ENCODE measurements around the gene BAZ2B. TPM values are rescaled to one million over a fixed set of nuclear protein-coding genes. Genes with fewer than 3 reads are reported as not detected.

The BAZ2B gene
- polyA plus RNA-seq, 1 of the 3 experiments (the other 2 are of a cell fraction): 10.2 TPM

GRCh38 chr2:159449504-159450124 is 166.7 kb downstream of the BAZ2B start:
- DNase-seq: no peak
- no peak overlapping the region for H3K4me3 ChIP-seq (ENCODE audit: low read depth in 2 of 2, low read length in 1 of 2)
- peaks cover 10% of the 10 kb centered on the region for H3F3A ChIP-seq (replicated peaks; ENCODE audit: insufficient read depth)
- H3K4me2 ChIP-seq: no peak overlapping the region
- peaks cover 2 to 8% of the 10 kb centered on the region in 2 experiments; a peak in 3 of 4 replicates for H3K4me1 ChIP-seq (ENCODE audit: control insufficient read depth in 1 of 2, insufficient read depth in 2 of 2, low read depth in 1 of 2, low read length in 1 of 2)
- no peaks in the 10 kb centered on the region for H3K9me2 ChIP-seq
- peaks cover 22 to 31% of the 10 kb centered on the region in 2 experiments for H3K36me3 ChIP-seq (replicated peaks in 1 of 2; ENCODE audit: control insufficient read depth in 1 of 2, insufficient read depth in 2 of 2, low read length in 1 of 2)
- H4K20me1 ChIP-seq (ENCODE audit: insufficient read depth): no peaks in the 10 kb centered on the region
- H3K79me2 ChIP-seq (ENCODE audit: insufficient read depth): no peaks in the 10 kb centered on the region; the same call in 1 of the 2 replicates
- ChIA-PET POLR2A (no interaction called here), CTCF (interaction anchor here (0.8 to 1.6 kb wide), 3 partner anchors 228 to 1773 kb away, joined by 3 to 5 read pairs (median 3); partner anchors contain the start of gene MARCHF7)
- H3K27me3 ChIP-seq (ENCODE audit: insufficient read depth): no peaks in the 10 kb centered on the region
- H2AFZ ChIP-seq (ENCODE audit: low read depth): no peak overlapping the region
- no peaks in the 10 kb centered on the region for H3K9me3 ChIP-seq
- H3K9ac ChIP-seq: no peak overlapping the region
- no peak overlapping the region for H3K27ac ChIP-seq (ENCODE audit: low read depth in 2 of 2, low read length in 1 of 2)
- 0% methylated on average over 1 of the region's 1 CpG for WGBS (ENCODE audit: low lambda C conversion rate)
- TF ChIP-seq ZBTB33 (IDR thresholded peaks at IDR 0.05; ENCODE audit: borderline replicate concordance, low read depth) (no peak), SMC3 (IDR thresholded peaks at IDR 0.05; ENCODE audit: low read depth, low read length) (no peak), GABPA (IDR thresholded peaks at IDR 0.05; ENCODE audit: low read depth) (no peak), NRF1 (IDR thresholded peaks at IDR 0.05; ENCODE audit: low read depth, low read length) (no peak), TCF12 (IDR thresholded peaks at IDR 0.05) (no peak), TEAD4 (IDR thresholded peaks at IDR 0.05; ENCODE audit: borderline replicate concordance, insufficient read depth) (no peak), GATA2 (CRISPR knock-in tag; IDR thresholded peaks at IDR 0.05) (no peak), MEF2A (IDR thresholded peaks at IDR 0.05; ENCODE audit: borderline replicate concordance, low read depth) (no peak), RXRA (IDR thresholded peaks at IDR 0.05; ENCODE audit: borderline replicate concordance, low read depth) (no peak), RAD21 (IDR thresholded peaks at IDR 0.05; ENCODE audit: low read length) (no peak), SIN3A (IDR thresholded peaks at IDR 0.05; ENCODE audit: borderline replicate concordance, low read depth, low read length) (no peak), FOXJ3 (CRISPR knock-in tag; IDR thresholded peaks at IDR 0.05) (no peak), NFIC (IDR thresholded peaks at IDR 0.05; ENCODE audit: borderline replicate concordance) (no peak), POLR2AphosphoS5 (IDR thresholded peaks at IDR 0.05; ENCODE audit: low read depth, low read length) (no peak), FOSL2 (IDR thresholded peaks at IDR 0.05; ENCODE audit: borderline replicate concordance, low read depth) (no peak), EZH2phosphoT487 (IDR thresholded peaks at IDR 0.05; ENCODE audit: borderline replicate concordance, low read depth) (no peak)
- TF ChIP-seq, protein P1, sequence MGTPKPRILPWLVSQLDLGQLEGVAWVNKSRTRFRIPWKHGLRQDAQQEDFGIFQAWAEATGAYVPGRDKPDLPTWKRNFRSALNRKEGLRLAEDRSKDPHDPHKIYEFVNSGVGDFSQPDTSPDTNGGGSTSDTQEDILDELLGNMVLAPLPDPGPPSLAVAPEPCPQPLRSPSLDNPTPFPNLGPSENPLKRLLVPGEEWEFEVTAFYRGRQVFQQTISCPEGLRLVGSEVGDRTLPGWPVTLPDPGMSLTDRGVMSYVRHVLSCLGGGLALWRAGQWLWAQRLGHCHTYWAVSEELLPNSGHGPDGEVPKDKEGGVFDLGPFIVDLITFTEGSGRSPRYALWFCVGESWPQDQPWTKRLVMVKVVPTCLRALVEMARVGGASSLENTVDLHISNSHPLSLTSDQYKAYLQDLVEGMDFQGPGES (IDR thresholded peaks at IDR 0.05; ENCODE audit: low read depth, low read length): no peak
- TF ChIP-seq, protein P2, sequence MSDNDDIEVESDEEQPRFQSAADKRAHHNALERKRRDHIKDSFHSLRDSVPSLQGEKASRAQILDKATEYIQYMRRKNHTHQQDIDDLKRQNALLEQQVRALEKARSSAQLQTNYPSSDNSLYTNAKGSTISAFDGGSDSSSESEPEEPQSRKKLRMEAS (IDR thresholded peaks at IDR 0.05; ENCODE audit: low read depth): no peak
- TF ChIP-seq, protein P3, sequence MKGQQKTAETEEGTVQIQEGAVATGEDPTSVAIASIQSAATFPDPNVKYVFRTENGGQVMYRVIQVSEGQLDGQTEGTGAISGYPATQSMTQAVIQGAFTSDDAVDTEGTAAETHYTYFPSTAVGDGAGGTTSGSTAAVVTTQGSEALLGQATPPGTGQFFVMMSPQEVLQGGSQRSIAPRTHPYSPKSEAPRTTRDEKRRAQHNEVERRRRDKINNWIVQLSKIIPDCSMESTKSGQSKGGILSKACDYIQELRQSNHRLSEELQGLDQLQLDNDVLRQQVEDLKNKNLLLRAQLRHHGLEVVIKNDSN (IDR thresholded peaks at IDR 0.05; ENCODE audit: borderline replicate concordance, low read depth): no peak
